Measurements from ENCODE around the gene PGAM2. TPM values are rescaled to one million over a fixed set of nuclear protein-coding genes. Genes with fewer than 3 reads are reported as not detected.

PGAM2 gene
- 1,123 TPM for total RNA-seq
- long read RNA-seq, transcript PGAM2-201 (3 exons, 857 nt), result major isoform, 612 of 673 reads
- long read RNA-seq, partial matches to known transcripts, result 25 of 673 reads
- long read RNA-seq, other reads (novel, unspliced or antisense), result 36 of 673 reads

- DNase-seq (ENCODE audit: missing footprints) (peak; percentile 88), ATAC-seq (peak; percentile 78)
- intact Hi-C loops (cut with DNase I), result loop anchor here (10.0 kb wide), 1 partner anchor 419 kb away; no protein-coding TSS in a partner anchor
Observed at GRCh38 chr7:44065431-44066110, at the start of gene PGAM2. PGAM2 (minus strand) TSS chr7:44065567; CDS start chr7:44065529, 38 bp downstream.

- ATAC-seq (peak; percentile 82), DNase-seq (ENCODE audit: missing footprints) (peak; percentile 80)
- intact Hi-C loops (cut with DNase I), result no loop called here
Observed at GRCh38 chr7:44114586-44115310, 49.4 kb upstream of the PGAM2 start.

DNA sequence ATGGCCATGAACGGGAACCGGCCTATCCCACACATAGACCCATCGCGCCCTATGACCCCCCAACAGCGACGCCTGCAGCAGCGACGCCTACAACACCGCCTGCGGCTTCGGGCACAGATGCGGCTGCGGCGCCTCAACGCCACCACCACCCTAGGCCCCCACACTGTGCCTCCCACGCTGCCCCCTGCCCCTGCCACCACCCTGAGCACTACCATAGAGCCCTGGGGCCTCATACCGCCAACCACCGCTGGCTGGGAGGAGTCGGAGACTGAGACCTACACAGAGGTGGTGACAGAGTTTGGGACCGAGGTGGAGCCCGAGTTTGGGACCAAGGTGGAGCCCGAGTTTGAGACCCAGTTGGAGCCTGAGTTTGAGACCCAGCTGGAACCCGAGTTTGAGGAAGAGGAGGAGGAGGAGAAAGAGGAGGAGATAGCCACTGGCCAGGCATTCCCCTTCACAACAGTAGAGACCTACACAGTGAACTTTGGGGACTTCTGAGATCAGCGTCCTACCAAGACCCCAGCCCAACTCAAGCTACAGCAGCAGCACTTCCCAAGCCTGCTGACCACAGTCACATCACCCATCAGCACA, 48.5 kb upstream of the PGAM2 start:
- intact Hi-C loops (cut with DNase I), result no loop called here
- no peak for ATAC-seq
- peak; percentile 66 for DNase-seq (ENCODE audit: missing footprints)

DNA sequence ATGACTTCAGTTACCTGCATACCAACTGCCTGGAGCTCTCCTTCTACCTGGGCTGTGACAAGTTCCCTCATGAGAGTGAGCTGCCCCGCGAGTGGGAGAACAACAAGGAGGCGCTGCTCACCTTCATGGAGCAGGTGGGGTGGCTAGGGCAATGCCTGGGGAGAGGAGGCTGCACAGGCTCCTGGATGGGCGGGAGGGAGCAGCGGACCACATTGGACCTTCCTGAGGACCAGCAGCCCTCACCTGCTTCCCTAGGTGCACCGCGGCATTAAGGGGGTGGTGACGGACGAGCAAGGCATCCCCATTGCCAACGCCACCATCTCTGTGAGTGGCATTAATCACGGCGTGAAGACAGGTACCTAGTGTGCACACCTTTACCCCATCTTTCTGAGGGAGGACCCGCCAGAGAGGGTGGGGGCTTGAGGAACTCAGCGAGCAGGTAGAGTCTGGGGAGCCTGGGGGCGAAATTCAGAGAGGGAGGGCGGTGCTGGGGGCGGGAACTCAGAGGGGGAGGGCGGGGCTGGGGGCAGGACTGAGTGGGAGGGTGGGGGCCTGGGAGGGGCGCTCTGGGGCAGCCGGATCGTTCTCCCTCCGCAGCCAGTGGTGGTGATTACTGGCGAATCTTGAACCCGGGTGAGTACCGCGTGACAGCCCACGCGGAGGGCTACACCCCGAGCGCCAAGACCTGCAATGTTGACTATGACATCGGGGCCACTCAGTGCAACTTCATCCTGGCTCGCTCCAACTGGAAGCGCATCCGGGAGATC, 47.8 kb upstream of the PGAM2 start:
- intact Hi-C loops (cut with DNase I), result no loop called here
- ATAC-seq, result no peak
- peak; percentile 23 for DNase-seq (ENCODE audit: missing footprints)

DNA sequence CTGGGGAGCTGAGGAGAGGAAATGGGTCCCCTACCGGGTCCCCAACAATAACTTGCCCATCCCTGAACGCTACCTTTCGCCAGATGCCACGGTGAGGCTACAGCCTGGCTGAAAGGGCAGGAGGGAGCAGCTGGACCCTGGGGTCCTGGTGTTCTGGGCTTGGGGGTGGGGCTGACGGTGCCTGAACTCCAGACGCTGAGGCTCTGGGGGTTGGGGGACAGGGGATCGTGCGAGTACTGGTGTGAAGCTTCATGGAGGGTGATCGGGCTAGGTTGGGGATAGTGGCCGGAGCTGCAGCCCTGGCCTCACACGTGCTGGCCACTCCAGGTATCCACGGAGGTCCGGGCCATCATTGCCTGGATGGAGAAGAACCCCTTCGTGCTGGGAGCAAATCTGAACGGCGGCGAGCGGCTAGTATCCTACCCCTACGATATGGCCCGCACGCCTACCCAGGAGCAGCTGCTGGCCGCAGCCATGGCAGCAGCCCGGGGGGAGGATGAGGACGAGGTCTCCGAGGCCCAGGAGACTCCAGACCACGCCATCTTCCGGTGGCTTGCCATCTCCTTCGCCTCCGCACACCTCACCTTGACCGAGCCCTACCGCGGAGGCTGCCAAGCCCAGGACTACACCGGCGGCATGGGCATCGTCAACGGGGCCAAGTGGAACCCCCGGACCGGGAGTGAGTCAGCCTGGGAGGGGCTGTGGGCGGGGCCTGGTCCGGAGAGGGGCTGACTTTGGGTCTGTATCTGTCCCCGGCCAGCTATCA, 47.0 kb upstream of the PGAM2 start:
- ATAC-seq (no peak), DNase-seq (ENCODE audit: missing footprints) (peak; percentile 72)
- intact Hi-C loops (cut with DNase I), result no loop called here

DNA sequence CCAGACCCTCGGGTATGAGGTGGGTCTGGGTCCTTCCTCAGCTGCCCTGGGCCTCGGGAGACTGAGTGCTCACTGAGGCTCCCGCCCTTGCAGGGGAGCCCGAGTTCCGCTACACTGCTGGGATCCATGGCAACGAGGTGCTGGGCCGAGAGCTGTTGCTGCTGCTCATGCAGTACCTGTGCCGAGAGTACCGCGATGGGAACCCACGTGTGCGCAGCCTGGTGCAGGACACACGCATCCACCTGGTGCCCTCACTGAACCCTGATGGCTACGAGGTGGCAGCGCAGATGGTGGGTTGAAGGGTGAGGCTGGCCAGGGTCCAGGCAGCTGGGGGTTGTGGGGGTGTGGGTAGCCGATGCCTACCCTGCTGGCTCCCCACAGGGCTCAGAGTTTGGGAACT, 46.4 kb upstream of the PGAM2 start:
- ATAC-seq (no peak), DNase-seq (ENCODE audit: missing footprints) (peak; percentile 64)
- intact Hi-C loops (cut with DNase I), result no loop called here

GRCh38 chr7:44110719-44111635, 45.6 kb upstream of the PGAM2 start:
- intact Hi-C loops (cut with DNase I), result no loop called here
- DNase-seq (ENCODE audit: missing footprints) (peak; percentile 48), ATAC-seq (no peak)

GRCh38 chr7:44109991-44110390, 44.6 kb upstream of the PGAM2 start:
- peak; percentile 44 for DNase-seq (ENCODE audit: missing footprints)
- intact Hi-C loops (cut with DNase I), result no loop called here
- ATAC-seq, result no peak

DNA sequence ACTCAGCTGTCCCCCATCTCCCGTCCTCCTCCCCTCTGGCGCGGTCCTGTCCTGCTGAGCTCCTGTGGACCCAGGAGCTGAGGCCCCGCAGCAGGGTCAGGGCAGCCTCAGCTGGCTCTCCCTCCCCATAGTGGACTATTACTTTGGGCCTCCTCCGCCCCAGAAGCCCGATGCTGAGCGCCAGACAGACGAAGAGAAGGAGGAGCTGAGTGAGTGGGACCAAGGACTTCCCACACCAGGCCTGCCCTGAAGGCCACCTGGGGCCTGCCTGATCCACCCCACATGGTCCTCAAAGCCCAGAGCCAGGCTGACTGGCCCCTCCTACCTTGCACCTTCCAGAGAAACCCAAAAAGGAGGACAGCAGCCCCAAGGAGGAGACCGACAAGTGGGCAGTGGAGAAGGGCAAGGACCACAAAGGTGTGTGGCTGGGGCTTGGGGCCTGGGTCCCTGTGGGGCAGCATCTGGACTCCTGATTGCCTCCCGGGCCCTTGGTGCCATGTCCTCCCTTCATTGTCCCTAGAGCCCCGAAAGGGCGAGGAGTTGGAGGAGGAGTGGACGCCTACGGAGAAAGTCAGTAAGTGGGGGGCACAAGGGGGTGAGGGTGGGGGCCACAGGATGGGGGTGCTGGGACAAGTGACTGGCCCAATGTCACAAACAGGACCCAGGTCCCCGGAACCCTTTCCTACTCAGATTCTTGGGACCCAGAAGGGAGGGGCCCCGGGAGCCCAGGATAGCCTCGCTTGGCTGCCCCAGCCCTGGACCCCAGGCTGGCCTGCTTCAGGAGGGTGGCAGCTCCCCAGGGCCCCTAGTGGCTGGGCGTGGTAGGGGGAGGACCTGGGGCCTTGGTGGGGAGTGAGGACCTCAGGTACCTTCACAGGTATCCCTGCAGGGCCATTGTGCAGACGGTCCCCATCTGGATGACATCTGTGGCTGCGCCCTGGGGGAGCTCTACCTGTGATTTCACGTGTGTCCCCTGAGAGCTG, 43.7 kb upstream of the PGAM2 start:
- intact Hi-C loops (cut with DNase I), result no loop called here
- no peak for ATAC-seq
- peak; percentile 53 for DNase-seq (ENCODE audit: missing footprints)

DNA sequence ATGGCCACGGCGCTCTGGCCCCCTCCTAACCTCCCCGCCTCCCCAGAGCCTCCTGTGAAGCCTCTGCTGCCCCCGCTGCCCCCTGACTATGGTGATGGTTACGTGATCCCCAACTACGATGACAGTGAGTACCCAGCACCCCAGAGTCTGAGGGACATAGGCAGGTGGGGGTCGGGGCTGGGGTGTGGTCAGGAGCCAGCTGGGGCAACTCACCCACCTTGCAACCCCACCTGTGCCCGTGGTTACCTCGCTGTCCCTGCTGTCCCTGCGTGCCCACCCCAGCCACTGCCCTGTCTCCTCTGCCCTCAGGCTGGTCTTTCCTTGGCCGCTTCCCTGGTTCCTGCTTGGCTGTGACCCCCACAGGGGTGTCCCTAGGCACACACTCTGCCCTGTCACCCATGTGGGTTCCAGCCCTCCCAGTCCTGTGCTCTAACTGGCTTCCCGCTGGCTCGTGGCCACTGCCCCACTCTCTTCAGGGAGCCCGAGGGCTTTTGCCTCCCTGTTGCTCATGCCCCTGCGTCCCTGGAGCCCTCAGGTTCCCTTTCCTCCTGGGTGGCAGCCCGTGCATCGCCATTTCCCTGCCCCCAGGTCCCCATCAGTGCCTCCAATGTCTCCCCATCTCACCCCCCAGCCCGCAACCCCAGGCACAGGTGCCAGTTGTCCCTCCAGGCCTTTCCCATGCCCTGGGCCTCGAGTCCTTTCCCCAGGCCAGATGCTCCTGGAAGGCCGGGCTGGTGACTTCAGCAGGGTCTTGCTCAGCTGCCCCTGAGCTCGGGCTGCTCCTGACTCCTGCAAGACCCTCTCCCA, 42.8 kb upstream of the PGAM2 start:
- ATAC-seq (no peak), DNase-seq (ENCODE audit: missing footprints) (peak; percentile 26)
- intact Hi-C loops (cut with DNase I), result no loop called here

GRCh38 chr7:44107116-44107960, 42.0 kb upstream of the PGAM2 start:
- intact Hi-C loops (cut with DNase I), result no loop called here

DNA sequence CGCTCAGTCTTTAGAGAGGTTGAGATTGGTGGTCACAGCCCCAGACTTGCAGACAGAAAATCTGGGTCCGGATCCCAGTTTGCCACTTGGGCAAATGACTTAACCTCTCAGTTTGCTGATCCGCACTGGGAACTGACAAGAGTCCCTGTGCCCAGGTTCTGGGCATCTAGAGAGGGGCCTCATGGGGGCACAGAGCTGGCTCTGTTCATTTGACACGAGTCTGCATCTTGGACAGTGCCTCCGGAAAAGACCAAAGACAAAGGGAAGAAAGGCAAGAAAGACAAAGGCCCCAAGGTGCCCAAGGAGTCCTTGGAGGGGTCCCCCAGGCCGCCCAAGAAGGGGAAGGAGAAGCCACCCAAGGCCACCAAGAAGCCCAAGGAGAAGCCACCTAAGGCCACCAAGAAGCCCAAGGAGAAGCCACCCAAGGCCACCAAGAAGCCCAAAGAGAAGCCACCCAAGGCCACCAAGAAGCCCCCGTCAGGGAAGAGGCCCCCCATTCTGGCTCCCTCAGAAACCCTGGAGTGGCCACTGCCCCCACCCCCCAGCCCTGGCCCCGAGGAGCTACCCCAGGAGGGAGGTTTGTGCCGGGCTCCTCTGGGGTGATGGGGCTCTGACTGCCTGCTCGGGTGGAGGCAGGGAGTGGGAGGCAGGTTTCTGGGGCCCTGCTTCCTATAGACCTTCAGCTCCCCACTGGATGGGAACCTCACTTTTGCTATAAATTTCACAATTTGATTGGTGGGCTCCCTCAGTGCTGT, 41.1 kb upstream of the PGAM2 start:
- peak; percentile 55 for DNase-seq (ENCODE audit: missing footprints)
- no peak for ATAC-seq
- intact Hi-C loops (cut with DNase I), result no loop called here

More at GRCh38 chr7:44107116-44107960, 42.0 kb upstream of the PGAM2 start:
- DNase-seq (ENCODE audit: missing footprints) (peak; percentile 40), ATAC-seq (no peak)

DNA sequence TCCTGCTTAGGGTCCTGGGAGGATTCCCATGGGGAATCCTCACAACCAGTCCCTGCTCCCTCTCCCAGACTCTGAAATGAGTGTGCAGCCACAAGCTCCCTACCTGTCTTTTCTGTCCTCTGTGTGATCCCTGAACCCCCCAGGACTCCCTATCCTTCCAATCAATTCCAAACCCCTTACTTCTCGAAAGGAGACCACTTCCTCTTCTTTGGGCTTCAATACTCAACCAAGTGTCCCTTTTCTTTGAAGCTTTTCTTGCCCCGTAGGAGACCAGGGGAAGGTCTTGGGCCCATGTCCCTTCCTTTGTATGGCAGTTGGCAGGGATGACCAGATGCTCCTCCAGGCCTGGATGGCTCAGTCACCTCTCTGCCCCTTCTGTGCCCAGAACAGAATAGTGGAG, 40.5 kb upstream of the PGAM2 start:
- intact Hi-C loops (cut with DNase I), result no loop called here
- ATAC-seq, result no peak
- DNase-seq (ENCODE audit: missing footprints), result no peak

Data from Right ventricle myocardium inferior (tissue), 1 donor.